Ovary (tissue), 9 donors: ENCODE data around the gene CCL14. TPM values are rescaled to one million over a fixed set of nuclear protein-coding genes. Genes with fewer than 3 reads are reported as not detected.
"Not testable (repeated sequence)": the region's sequence is repeated elsewhere in the genome, so short reads cannot be mapped to it uniquely, and the experiment has no call there.

Experiments
- DNase-seq, 5 donors: peaks; one replicate each; pipeline ENCODE4 v3.0.0-alpha.2; 2019 to 2020
- H3K27ac ChIP-seq, 2 donors: fragments of 200-600 bp; one replicate each; pipeline versions ENCODE4 v1.5.1 to v1.8.0; 2019 to 2022
- H3K27me3 ChIP-seq: fragments of 200-600 bp; one replicate; pipeline ENCODE4 v1.8.0; 2022
- H3K36me3 ChIP-seq: fragments of 200-600 bp; sonication (generic); one replicate; pipeline ENCODE4 v1.5.1; 2019
- H3K4me1 ChIP-seq: one replicate; pipeline ENCODE4 v1.8.1; 2013; ENCODE audit warnings: mild to moderate bottlenecking, moderate library complexity; ENCODE audit not compliant: insufficient read depth
- H3K4me3 ChIP-seq: fragments of 200-600 bp; sonication (generic); one replicate; pipeline ENCODE4 v1.5.1; 2017
- H3K9me3 ChIP-seq, 2 donors: fragments of 200-600 bp in 1 of 2; sonication (generic) in 1 of 2; one replicate each; pipeline versions ENCODE4 v1.5.1 to v1.8.1; 2013 to 2019; ENCODE audit warnings: mild to moderate bottlenecking in 1 of 2, moderate library complexity in 1 of 2
- EP300 ChIP-seq: sonication (generic); formaldehyde crosslinking; IDR thresholded peaks from one replicate; pipeline ENCODE4 v1.6.1; 2017; ENCODE audit warnings: antibody characterized with exemption
- POLR2A ChIP-seq: fragments of 450-650 bp; IDR thresholded peaks from one replicate; pipeline ENCODE4 v1.6.1; 2017; ENCODE audit warnings: antibody characterized with exemption, mild to moderate bottlenecking, moderate library complexity
- WGBS, 3 donors: extraction: QIAGEN DNeasy Blood & Tissue Kit in 1 of 3; methylation state at CpG; one replicate each; pipeline versions ENCODE4 v1.1.5 to v1.1.7; 2013 to 2017; 5-methylcytosine and 5-hydroxymethylcytosine counted together
- intact Hi-C, 4 donors: fragments of 100-400 bp; cut with DNase I; formaldehyde crosslinking; loops; one replicate each; pipeline versions ENCODE4 v1.11.0 to v1.15.1; 2022 to 2023
- polyA plus RNA-seq, 2 donors: library from polyadenylated mRNA; stranded (reverse); fragments of 200-250 nt in 1 of 2; fragments of 350-450 nt in 1 of 2; fragmentation: Illumina TruSeq in 1 of 2; extraction: RNeasy Lipid Tissue Mini Kit (QIAGEN cat#74804) in 1 of 2; gene quantifications; one replicate each; pipeline ENCODE4 v1.2.3, GENCODE V29; 2013 to 2014
- total RNA-seq, 7 donors: library from RNA; depleted of rRNA in 2 of 7; stranded (reverse); fragments of >200 nt in 2 of 7; fragmentation: NEBNext Ultra II Directional in 3 of 7; extraction: Animal tissue kit (Norgen Biotek cat#: 25700) in 3 of 7; gene quantifications; one replicate each; pipeline versions ENCODE4 v1.1.0 to v1.2.4, GENCODE V29; 2016 to 2023
- TF ChIP-seq, protein P1 (sequence below), 3 donors: fragments of 450-650 bp in 2 of 3; fragments of 200-600 bp in 1 of 3; IDR thresholded peaks; one replicate each; pipeline versions ENCODE4 v1.5.1 to v1.8.0; 2016 to 2022; ENCODE audit warnings: antibody characterized with exemption in 3 of 3, mild to moderate bottlenecking in 1 of 3
- donor health status: DM: no; HTN: no; CAD: no; lungs with moderate emphysema.
- donor health status: DM: no; HTN: no; CAD: no.
- donor health status: Bipolar disorder and iron deficiency.
- donor health status: DM: yes; HTN: yes; CAD: no.
- donor health status: DM: no; HTN: no; CAD: no.
- donor health status: DM: yes; HTN: yes; CAD: no.

Gene CCL14
- total and polyA plus RNA-seq, 9 donors = 3.3 to 411 (median 15.1) TPM

DNA sequence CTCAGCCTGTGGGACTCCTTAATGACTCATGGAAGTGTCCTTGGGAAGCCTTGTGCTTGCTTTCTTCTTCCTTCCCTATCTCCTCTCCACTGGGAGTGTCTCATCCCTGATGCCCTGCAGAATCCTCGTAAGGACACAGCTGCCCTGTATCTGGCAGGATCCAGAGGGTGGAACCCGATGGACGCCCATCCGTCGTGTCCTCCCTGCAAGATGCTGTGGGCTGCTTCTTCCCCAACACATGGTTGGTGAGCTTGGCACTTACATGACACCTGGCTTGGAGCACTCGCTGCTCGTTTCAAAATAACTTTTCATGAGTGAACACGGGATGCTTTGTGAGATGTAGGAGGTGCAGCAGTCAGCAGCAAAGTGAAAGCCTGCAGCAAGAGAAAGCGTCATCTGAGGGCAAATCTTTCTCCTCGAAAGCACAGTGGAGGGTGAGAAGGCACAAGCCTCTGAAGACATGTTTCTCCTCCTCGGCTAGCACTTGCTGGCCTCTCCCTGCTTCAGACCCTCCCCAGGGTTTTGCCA, 11.6 kb upstream of the CCL14 start:
- H3K36me3 ChIP-seq = no peaks in the 10 kb centered on the region
- H3K27ac ChIP-seq = no peak overlapping the region
- no peaks in the 10 kb centered on the region for H3K4me1 ChIP-seq
- H3K9me3 ChIP-seq = no peaks in the 10 kb centered on the region
- intact Hi-C loops = no loop called here
- WGBS, 3 donors = 52 to 55% (median 52%) methylated on average over 11 of the region's 11 CpGs
- TF ChIP-seq, protein P1, sequence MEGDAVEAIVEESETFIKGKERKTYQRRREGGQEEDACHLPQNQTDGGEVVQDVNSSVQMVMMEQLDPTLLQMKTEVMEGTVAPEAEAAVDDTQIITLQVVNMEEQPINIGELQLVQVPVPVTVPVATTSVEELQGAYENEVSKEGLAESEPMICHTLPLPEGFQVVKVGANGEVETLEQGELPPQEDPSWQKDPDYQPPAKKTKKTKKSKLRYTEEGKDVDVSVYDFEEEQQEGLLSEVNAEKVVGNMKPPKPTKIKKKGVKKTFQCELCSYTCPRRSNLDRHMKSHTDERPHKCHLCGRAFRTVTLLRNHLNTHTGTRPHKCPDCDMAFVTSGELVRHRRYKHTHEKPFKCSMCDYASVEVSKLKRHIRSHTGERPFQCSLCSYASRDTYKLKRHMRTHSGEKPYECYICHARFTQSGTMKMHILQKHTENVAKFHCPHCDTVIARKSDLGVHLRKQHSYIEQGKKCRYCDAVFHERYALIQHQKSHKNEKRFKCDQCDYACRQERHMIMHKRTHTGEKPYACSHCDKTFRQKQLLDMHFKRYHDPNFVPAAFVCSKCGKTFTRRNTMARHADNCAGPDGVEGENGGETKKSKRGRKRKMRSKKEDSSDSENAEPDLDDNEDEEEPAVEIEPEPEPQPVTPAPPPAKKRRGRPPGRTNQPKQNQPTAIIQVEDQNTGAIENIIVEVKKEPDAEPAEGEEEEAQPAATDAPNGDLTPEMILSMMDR (IDR thresholded peaks at IDR 0.05) = no peak
- no peak for TF ChIP-seq EP300
- H3K27me3 ChIP-seq = no peaks in the 10 kb centered on the region
- no peak for DNase-seq
- H3K4me3 ChIP-seq = no peak overlapping the region

DNA sequence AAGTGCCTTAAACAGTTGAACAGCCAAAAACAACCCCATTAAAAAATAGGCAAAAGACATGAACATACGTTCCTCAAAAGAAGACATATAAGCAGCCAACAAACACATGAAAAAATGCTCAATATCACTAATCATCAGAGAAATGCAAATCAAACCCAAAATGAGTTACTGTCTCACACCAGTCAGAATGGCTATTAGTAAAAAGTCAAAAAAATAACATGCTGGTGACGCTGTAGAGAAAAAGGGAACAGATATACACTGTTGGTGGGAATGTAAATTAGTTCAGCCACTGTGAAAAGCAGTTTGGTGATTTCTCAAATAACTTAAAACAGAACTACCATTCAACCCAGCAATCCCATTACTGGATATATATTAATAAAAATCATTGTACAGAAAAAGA, 8.8 kb upstream of the CCL14 start:
- H3K9me3 ChIP-seq, H3K36me3 ChIP-seq, H3K27ac ChIP-seq, intact Hi-C loops, DNase-seq, H3K4me3 ChIP-seq, H3K4me1 ChIP-seq, H3K27me3 ChIP-seq: not testable (repeated sequence)
- 76 to 83% (median 81%) methylated on average over 2 of the region's 2 CpGs for WGBS, 3 donors

DNA sequence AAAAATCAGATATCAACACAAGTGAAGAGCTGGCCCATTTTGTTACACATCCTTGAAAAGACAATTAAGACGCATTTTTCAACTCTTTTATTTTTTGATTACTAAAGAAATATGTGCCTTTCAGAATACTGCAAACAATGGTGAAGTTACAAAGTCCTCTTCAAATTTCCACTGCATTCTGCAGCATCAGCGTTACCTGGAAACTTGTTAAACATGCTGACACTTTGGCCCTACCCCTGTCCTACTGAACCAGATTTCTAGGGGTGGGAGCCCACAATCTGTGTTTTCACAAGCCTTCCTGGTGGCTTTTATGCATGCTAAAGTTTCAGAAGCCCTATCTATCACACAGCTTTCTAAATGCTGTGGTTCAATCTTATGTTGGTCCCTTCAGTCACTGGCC, 4.5 kb upstream of the CCL14 start:
- Histone ChIP-seq H3K4me3 (no peak overlapping the region), H3K27me3 (no peaks in the 10 kb centered on the region), H3K27ac (no peak overlapping the region), H3K9me3 (no peaks in the 10 kb centered on the region), H3K36me3 (no peaks in the 10 kb centered on the region), H3K4me1 (no peaks in the 10 kb centered on the region)
- intact Hi-C loops = no loop called here
- TF ChIP-seq EP300 = no peak
- TF ChIP-seq POLR2A = no peak
- TF ChIP-seq, protein P1 (IDR thresholded peaks at IDR 0.05) = no peak
- DNase-seq = no peak
- WGBS, 3 donors = 76 to 83% (median 81%) methylated on average over 2 of the region's 2 CpGs

DNA sequence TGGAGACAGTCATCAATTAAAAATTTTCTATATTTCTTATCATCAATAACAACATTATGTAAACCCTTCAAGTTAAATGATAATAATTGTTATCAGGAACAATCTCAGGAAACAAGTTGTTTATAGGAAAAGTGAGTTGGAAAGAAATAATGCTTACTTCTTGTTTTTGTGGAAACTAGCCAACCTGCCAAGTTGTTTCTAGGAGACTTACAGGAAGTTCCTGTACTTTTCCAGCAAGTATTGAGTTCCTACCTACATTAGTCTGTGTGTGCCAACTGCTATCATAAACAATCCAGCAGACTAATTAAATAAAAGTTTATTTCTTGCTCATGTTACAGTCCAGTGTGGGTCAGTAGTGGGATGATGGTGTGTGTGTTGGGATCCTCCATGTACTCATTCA, 1.6 kb upstream of the CCL14 start:
- Histone ChIP-seq H3K27me3 (no peaks in the 10 kb centered on the region), H3K9me3 (no peaks in the 10 kb centered on the region), H3K4me1 (no peaks in the 10 kb centered on the region), H3K36me3 (no peaks in the 10 kb centered on the region), H3K27ac (no peak overlapping the region), H3K4me3 (no peak overlapping the region)
- DNase-seq = no peak
- intact Hi-C loops = no loop called here
- TF ChIP-seq EP300 (no peak), POLR2A (no peak)
- TF ChIP-seq, protein P1 (IDR thresholded peaks at IDR 0.05) = no peak

DNA sequence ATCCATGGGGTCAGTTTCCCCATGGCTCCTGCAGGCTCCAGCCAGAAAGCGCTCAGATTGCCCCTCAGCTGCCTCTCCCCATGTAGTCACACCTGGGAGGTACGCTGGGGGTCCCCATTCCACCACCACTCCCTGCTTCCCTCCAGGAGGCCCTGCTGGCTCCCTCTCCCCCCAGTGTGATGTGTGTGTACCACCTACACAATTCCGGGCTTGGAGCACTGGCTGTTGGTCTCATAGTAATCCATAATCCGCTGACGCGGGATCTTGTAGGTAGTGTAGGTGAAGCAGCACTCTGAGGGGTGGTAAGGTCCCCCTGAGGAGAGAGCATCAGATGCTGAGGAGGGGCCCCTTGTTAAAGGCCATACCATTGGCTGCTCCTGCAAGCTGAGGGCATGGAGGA, 2.4 kb downstream of the CCL14 start:
- no peak for DNase-seq
- Histone ChIP-seq H3K36me3 (no peaks in the 10 kb centered on the region), H3K27ac (no peak overlapping the region), H3K4me3 (no peak overlapping the region), H3K27me3 (no peaks in the 10 kb centered on the region), H3K4me1 (no peaks in the 10 kb centered on the region), H3K9me3 (no peaks in the 10 kb centered on the region)
- intact Hi-C loops = no loop called here
- WGBS, 3 donors = 88 to 94% (median 92%) methylated on average over 6 of the region's 6 CpGs
- TF ChIP-seq EP300 (no peak), POLR2A (no peak)
- TF ChIP-seq, protein P1 (IDR thresholded peaks at IDR 0.05) = no peak
